HepG2 (cell line): ENCODE measurements around the gene PAPOLA. TPM values are rescaled to one million over a fixed set of nuclear protein-coding genes. Genes with fewer than 3 reads are reported as not detected.

ENCODE experiments used
- FOXC1 ChIP-seq: sonication (generic); formaldehyde crosslinking; IDR thresholded peaks from 2 replicates; pipeline ENCODE4 v1.8.0; 2022; ENCODE audit warnings: mild to moderate bottlenecking, missing genetic modification reagents, borderline replicate concordance
- GPN1 ChIP-seq: sonication (generic); formaldehyde crosslinking; IDR thresholded peaks from 2 replicates; pipeline ENCODE4 v1.5.1; 2020; ENCODE audit warnings: missing genetic modification reagents, borderline replicate concordance
- HINFP ChIP-seq: sonication (generic); formaldehyde crosslinking; IDR thresholded peaks from 2 replicates; pipeline ENCODE4 v1.4.0; 2020; ENCODE audit warnings: low read depth, mild to moderate bottlenecking, missing genetic modification reagents
- JUN ChIP-seq: sonication (generic); formaldehyde crosslinking; IDR thresholded peaks from 2 replicates; pipeline ENCODE4 v1.4.0; 2020; ENCODE audit warnings: mild to moderate bottlenecking, missing genetic modification reagents
- NCOA5 ChIP-seq: sonication (generic); formaldehyde crosslinking; IDR thresholded peaks from 2 replicates; pipeline ENCODE4 v1.4.0; 2020; ENCODE audit warnings: missing genetic modification reagents
- NFKB2 ChIP-seq: sonication (generic); formaldehyde crosslinking; IDR thresholded peaks from 2 replicates; pipeline ENCODE4 v1.4.0; 2020; ENCODE audit warnings: missing genetic modification reagents, borderline replicate concordance
- POLR2A ChIP-seq, 2 experiments: IDR thresholded peaks; 2 replicates each; pipeline ENCODE4 v1.6.1; 2011; ENCODE audit warnings: low read depth in 2 of 2, low read length in 2 of 2, mild to moderate bottlenecking in 1 of 2, moderate library complexity in 1 of 2; ENCODE audit not compliant: insufficient read depth in 1 of 2
- PRDM15 ChIP-seq: sonication (generic); formaldehyde crosslinking; IDR thresholded peaks from 2 replicates; pipeline ENCODE4 v1.4.0; 2020; ENCODE audit warnings: missing genetic modification reagents
- RBM39 ChIP-seq: fragments of 200-400 bp; formaldehyde crosslinking; IDR thresholded peaks from one replicate; pipeline ENCODE4 v1.6.1; 2018; ENCODE audit warnings: antibody characterized with exemption, mild to moderate bottlenecking, low read depth, low read length; ENCODE audit not compliant: poor library complexity, severe bottlenecking
- TBX2 ChIP-seq: sonication (generic); formaldehyde crosslinking; IDR thresholded peaks from 2 replicates; pipeline ENCODE4 v1.5.0; 2020; ENCODE audit warnings: missing genetic modification reagents, mild to moderate bottlenecking, borderline replicate concordance
- TFAP4 ChIP-seq: sonication (generic); IDR thresholded peaks from 2 replicates; pipeline ENCODE4 v1.6.1; 2016; ENCODE audit warnings: low read depth, borderline replicate concordance
- ZNF703 ChIP-seq: sonication (generic); formaldehyde crosslinking; IDR thresholded peaks from 2 replicates; pipeline ENCODE4 v1.5.1; 2020; ENCODE audit warnings: missing genetic modification reagents, mild to moderate bottlenecking, moderate library complexity, borderline replicate concordance
- ZNF768 ChIP-seq: sonication (generic); formaldehyde crosslinking; IDR thresholded peaks from 2 replicates; pipeline ENCODE4 v1.4.0; 2020; ENCODE audit warnings: missing genetic modification reagents
- ZNF790 ChIP-seq: sonication (generic); formaldehyde crosslinking; IDR thresholded peaks from 2 replicates; pipeline ENCODE4 v1.8.0; 2022; ENCODE audit warnings: missing genetic modification reagents, mild to moderate bottlenecking, borderline replicate concordance
- ZNF83 ChIP-seq: sonication (generic); formaldehyde crosslinking; IDR thresholded peaks from 2 replicates; pipeline ENCODE4 v1.4.0; 2020; ENCODE audit warnings: missing genetic modification reagents, mild to moderate bottlenecking, borderline replicate concordance
- ZSCAN5A ChIP-seq: sonication (generic); formaldehyde crosslinking; IDR thresholded peaks from 2 replicates; pipeline ENCODE4 v1.8.0; 2022; ENCODE audit warnings: mild to moderate bottlenecking, missing genetic modification reagents, borderline replicate concordance
- ZXDC ChIP-seq: sonication (generic); formaldehyde crosslinking; IDR thresholded peaks from 2 replicates; pipeline ENCODE4 v1.5.0; 2020; ENCODE audit warnings: mild to moderate bottlenecking, missing genetic modification reagents
- polyA plus RNA-seq, 8 experiments: library from polyadenylated mRNA; depleted of rRNA in 3 of 8; stranded (reverse) in 7 of 8; unstranded in 1 of 8; fragments of >200 nt; fragmentation: Illumina TruSeq in 4 of 8; extraction: Trizol in 4 of 8; gene quantifications; 2 replicates each; pipeline versions ENCODE4 v1.2.1 to v1.2.3, GENCODE V29; 2011 to 2016; ENCODE audit warnings: low read depth in 4 of 8, missing spikeins in 1 of 8, mixed read lengths in 1 of 8; ENCODE audit not compliant: insufficient read depth in 1 of 8
- total RNA-seq, 5 experiments: library from RNA; depleted of rRNA; stranded (reverse); fragments of >200 nt; fragmentation: Illumina TruSeq; extraction: Trizol; gene quantifications; 2 replicates each; pipeline ENCODE4 v1.2.3, GENCODE V29; 2016; ENCODE audit warnings: low read depth in 1 of 5

PAPOLA gene
- total and polyA plus RNA-seq, 2 of the 13 experiments (the other 11 are each of a cell fraction or from before 2014, with no cell fraction given), result 103 to 151 TPM

- peak; percentile 78; the same call in 1 of the 2 replicates for TF ChIP-seq ZNF703 (CRISPR knock-in tag)
- TF ChIP-seq TFAP4, result no peak
- TF ChIP-seq ZSCAN5A, result no peak
- TF ChIP-seq POLR2A (IDR thresholded peaks at IDR 0.05; ENCODE audit: insufficient read depth in 1 of 2, low read depth in 2 of 2, low read length in 2 of 2), result peak; percentile 89 to 94
- TF ChIP-seq NCOA5, result no peak
- peak; percentile 88; the same call in 1 of the 2 replicates for TF ChIP-seq ZNF83 (CRISPR knock-in tag)
- TF ChIP-seq ZXDC (CRISPR knock-in tag), result no peak
- TF ChIP-seq GPN1 (CRISPR knock-in tag), result no peak
- no peak for TF ChIP-seq HINFP
- TF ChIP-seq JUN, result peak; percentile 52; the same call in 1 of the 2 replicates
- peak; percentile 58; the same call in 1 of the 2 replicates for TF ChIP-seq ZNF768 (CRISPR knock-in tag)
- peak; percentile 33; the same call in 1 of the 2 replicates for TF ChIP-seq PRDM15
- TF ChIP-seq NFKB2, result peak; percentile 83; the same call in 1 of the 2 replicates
- no peak; the same call in 1 of the 2 replicates for TF ChIP-seq ZNF790 (CRISPR knock-in tag)
- TF ChIP-seq RBM39, result peak; percentile 90
- TF ChIP-seq FOXC1, result peak; percentile 95
- TF ChIP-seq TBX2, result peak; percentile 93
Observed at GRCh38 chr14:96501740-96502620, at the start of gene PAPOLA (continued).
